ENCODE results near the gene VEZT. TPM values are rescaled to one million over a fixed set of nuclear protein-coding genes. Genes with fewer than 3 reads are reported as not detected.

VEZT gene
- total and polyA plus RNA-seq, 9 donors: 31.2 to 67.7 (median 52.8) TPM

DNA sequence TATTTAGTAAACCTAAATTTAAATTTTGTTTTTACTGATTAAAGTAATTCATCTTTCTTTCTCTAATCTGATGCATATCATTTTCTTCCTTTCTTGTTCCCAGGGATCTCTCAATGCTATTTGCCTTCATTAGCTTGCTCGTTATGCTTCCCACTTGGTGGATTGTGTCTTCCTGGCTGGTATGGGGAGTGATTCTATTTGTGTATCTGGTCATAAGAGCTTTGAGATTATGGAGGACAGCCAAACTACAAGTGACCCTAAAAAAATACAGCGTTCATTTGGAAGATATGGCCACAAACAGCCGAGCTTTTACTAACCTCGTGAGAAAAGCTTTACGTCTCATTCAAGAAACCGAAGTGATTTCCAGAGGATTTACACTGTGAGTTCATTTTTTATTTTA, 48.6 kb downstream of the VEZT start:
- H3K9me3 ChIP-seq: no peaks in the 10 kb centered on the region
- TF ChIP-seq POLR2A (IDR thresholded peaks at IDR 0.05) (no peak), EP300 (IDR thresholded peaks at IDR 0.05) (no peak)
- TF ChIP-seq, protein P1, sequence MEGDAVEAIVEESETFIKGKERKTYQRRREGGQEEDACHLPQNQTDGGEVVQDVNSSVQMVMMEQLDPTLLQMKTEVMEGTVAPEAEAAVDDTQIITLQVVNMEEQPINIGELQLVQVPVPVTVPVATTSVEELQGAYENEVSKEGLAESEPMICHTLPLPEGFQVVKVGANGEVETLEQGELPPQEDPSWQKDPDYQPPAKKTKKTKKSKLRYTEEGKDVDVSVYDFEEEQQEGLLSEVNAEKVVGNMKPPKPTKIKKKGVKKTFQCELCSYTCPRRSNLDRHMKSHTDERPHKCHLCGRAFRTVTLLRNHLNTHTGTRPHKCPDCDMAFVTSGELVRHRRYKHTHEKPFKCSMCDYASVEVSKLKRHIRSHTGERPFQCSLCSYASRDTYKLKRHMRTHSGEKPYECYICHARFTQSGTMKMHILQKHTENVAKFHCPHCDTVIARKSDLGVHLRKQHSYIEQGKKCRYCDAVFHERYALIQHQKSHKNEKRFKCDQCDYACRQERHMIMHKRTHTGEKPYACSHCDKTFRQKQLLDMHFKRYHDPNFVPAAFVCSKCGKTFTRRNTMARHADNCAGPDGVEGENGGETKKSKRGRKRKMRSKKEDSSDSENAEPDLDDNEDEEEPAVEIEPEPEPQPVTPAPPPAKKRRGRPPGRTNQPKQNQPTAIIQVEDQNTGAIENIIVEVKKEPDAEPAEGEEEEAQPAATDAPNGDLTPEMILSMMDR (IDR thresholded peaks at IDR 0.05): no peak
- H3K27me3 ChIP-seq: no peaks in the 10 kb centered on the region
- 81 to 85% (median 85%) methylated on average over 6 of the region's 6 CpGs for WGBS, 3 donors
- no peak for DNase-seq
- H3K36me3 ChIP-seq: no peaks in the 10 kb centered on the region
- peaks cover 2% of the 10 kb centered on the region for H3K4me1 ChIP-seq (ENCODE audit: insufficient read depth)
- no peak overlapping the region for H3K4me3 ChIP-seq
- intact Hi-C loops (cut with DNase I): no loop called here
- no peak overlapping the region for H3K27ac ChIP-seq

DNA sequence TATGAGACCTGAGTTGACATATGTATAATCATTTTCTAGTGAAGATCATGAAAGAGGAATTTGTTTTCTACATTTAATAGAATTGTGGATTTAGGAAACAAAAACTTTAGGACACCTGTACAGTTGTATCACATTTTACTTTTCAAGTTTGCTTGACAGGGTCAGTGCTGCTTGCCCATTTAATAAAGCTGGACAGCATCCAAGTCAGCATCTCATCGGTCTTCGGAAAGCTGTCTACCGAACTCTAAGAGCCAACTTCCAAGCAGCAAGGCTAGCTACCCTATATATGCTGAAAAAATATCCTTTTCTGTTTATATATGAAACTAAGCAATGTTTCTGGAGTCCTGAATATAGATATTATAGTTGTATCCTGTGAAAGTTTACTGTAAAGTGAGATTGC, 52.3 kb downstream of the VEZT start:
- no peak overlapping the region for H3K27ac ChIP-seq
- no peaks in the 10 kb centered on the region for H3K4me1 ChIP-seq (ENCODE audit: insufficient read depth)
- no peak for DNase-seq
- no peaks in the 10 kb centered on the region for H3K27me3 ChIP-seq
- no peak overlapping the region for H3K4me3 ChIP-seq
- 79 to 86% (median 81%) methylated on average over 3 of the region's 3 CpGs for WGBS, 3 donors
- TF ChIP-seq, protein P1 (IDR thresholded peaks at IDR 0.05): no peak
- no peak for TF ChIP-seq POLR2A (IDR thresholded peaks at IDR 0.05)
- no peak for TF ChIP-seq EP300 (IDR thresholded peaks at IDR 0.05)
- intact Hi-C loops (cut with DNase I): no loop called here
- no peaks in the 10 kb centered on the region for H3K36me3 ChIP-seq
- no peaks in the 10 kb centered on the region for H3K9me3 ChIP-seq

DNA sequence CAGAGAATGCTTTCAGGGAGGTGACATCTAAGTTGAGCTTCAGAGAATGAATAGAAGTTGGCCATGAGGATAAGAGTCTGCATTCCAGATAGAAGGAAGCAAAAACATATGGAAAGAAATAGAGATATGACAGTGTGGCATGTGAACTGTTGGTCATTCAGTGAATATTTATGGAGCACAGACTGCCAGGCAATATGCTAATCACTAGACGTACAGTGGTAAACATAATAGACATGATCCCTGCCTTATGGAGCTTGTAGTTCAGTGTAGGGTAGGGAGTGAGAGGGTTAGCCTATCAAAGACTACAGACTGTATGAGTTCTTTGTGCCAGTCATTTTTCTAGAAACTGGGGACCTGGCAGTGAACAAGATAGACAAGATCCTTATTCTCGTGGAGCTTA, 53.9 kb downstream of the VEZT start:
- no peaks in the 10 kb centered on the region for H3K27me3 ChIP-seq
- no peaks in the 10 kb centered on the region for H3K9me3 ChIP-seq
- H3K36me3 ChIP-seq: no peaks in the 10 kb centered on the region
- no peak overlapping the region for H3K4me3 ChIP-seq
- TF ChIP-seq, protein P1 (IDR thresholded peaks at IDR 0.05): no peak
- TF ChIP-seq EP300 (IDR thresholded peaks at IDR 0.05) (no peak), POLR2A (IDR thresholded peaks at IDR 0.05) (no peak)
- H3K27ac ChIP-seq: no peak overlapping the region
- H3K4me1 ChIP-seq (ENCODE audit: insufficient read depth): no peaks in the 10 kb centered on the region
- intact Hi-C loops (cut with DNase I): no loop called here
- no peak for DNase-seq
- 82 to 85% (median 84%) methylated on average over 2 of the region's 2 CpGs for WGBS, 3 donors

- 8 to 22% (median 12%) methylated on average over 1 of the region's 1 CpG for WGBS, 3 donors
- Histone ChIP-seq H3K4me1 (ENCODE audit: insufficient read depth) (no peaks in the 10 kb centered on the region), H3K4me3 (no peak overlapping the region), H3K36me3 (no peaks in the 10 kb centered on the region), H3K27me3 (no peaks in the 10 kb centered on the region), H3K9me3 (no peaks in the 10 kb centered on the region), H3K27ac (no peak overlapping the region)
- TF ChIP-seq POLR2A (IDR thresholded peaks at IDR 0.05) (no peak), EP300 (IDR thresholded peaks at IDR 0.05) (no peak)
- TF ChIP-seq, protein P1 (IDR thresholded peaks at IDR 0.05): no peak
- intact Hi-C loops (cut with DNase I): no loop called here
- no peak for DNase-seq
Measured at GRCh38 chr12:95277139-95277538, 59.5 kb downstream of the VEZT start.

- no peaks in the 10 kb centered on the region for H3K4me1 ChIP-seq (ENCODE audit: insufficient read depth)
- TF ChIP-seq EP300 (IDR thresholded peaks at IDR 0.05): no peak
- TF ChIP-seq, protein P1 (IDR thresholded peaks at IDR 0.05): no peak
- no peak for DNase-seq
- intact Hi-C loops (cut with DNase I): no loop called here
- no peak overlapping the region for H3K4me3 ChIP-seq
- no peaks in the 10 kb centered on the region for H3K9me3 ChIP-seq
- H3K27me3 ChIP-seq: no peaks in the 10 kb centered on the region
- no peak overlapping the region for H3K27ac ChIP-seq
- H3K36me3 ChIP-seq: no peaks in the 10 kb centered on the region
- 97 to 98% (median 97%) methylated on average over 4 of the region's 4 CpGs for WGBS, 3 donors
Measured at GRCh38 chr12:95279856-95280255, 62.2 kb downstream of the VEZT start.

Data from ovary (tissue), 9 donors.